NCI-H510A (cell line): ENCODE results near the gene DCDC2C.
"Not testable (repeated sequence)": the region's sequence is repeated elsewhere in the genome, so short reads cannot be mapped to it uniquely, and the experiment has no call there.

Experiments used
- DNase-seq: peaks from one replicate; lab custom pipeline; 2025; lab: John Stamatoyannopoulos, UW

The DCDC2C gene

GRCh38 chr2:3703236-3703756 lies at the start of gene DCDC2C:
DCDC2C (plus strand) TSS chr2:3703575; CDS start chr2:3703752, 177 bp downstream.
- DNase-seq = no peak

GRCh38 chr2:3654011-3654410 lies 49.4 kb upstream of the DCDC2C start:
- DNase-seq = no peak

GRCh38 chr2:3654531-3655225 lies 48.7 kb upstream of the DCDC2C start:
- no peak for DNase-seq

DNA sequence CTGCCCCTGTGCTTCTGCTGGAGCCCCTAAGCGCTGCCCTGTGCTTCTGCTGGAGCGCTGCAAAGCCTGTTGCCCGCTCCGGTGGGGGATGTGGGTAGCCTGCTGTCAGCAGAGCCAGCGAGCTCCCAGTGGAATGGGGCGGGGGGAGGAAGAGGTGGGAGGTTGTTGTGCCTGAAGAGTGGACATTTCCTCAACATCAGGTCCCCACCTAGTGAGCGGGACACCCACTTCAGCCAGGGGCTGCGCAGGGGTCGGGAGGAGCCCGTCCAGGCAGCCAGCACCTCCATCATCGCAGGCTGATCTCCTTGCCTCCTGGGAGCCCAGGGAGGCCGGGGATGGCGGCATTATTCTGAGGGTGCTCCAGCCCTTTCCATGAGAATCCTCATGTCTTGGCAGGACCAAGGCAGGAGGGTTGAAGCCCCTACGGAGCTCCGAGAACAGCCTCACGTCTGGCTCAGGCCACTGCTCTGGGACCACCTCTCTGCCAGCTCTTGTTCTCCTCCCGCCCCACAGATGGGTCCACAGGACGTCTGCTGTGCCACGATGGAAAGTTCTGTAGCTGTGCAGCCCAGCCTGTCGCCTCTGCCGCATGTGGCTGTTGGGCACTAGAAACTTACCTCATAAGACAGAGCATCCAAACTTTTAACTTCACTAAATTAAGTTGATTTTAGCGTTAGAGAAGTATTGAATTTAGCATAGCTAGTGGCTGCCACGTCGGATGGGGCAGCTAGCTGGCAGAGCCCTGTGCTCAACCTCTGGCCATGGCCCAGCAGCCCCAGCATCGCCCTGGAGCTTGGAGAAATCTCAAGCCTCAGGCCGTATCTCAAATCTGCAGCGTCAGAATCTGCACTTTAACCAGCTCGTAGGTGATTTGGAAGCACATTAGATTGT lies 47.3 kb upstream of the DCDC2C start:
- no peak for DNase-seq

GRCh38 chr2:3656762-3657721 lies 46.3 kb upstream of the DCDC2C start:
- peak; percentile 90 for DNase-seq

GRCh38 chr2:3657881-3658280 lies 45.5 kb upstream of the DCDC2C start, which contains the start of gene ALLC:
ALLC (plus strand) TSS chr2:3658200; CDS start chr2:3671158, 12,958 bp downstream.
- no peak for DNase-seq

- DNase-seq = peak; percentile 32
These were observed 43.6 kb upstream of the DCDC2C start for GRCh38 chr2:3659447-3660432.

DNA sequence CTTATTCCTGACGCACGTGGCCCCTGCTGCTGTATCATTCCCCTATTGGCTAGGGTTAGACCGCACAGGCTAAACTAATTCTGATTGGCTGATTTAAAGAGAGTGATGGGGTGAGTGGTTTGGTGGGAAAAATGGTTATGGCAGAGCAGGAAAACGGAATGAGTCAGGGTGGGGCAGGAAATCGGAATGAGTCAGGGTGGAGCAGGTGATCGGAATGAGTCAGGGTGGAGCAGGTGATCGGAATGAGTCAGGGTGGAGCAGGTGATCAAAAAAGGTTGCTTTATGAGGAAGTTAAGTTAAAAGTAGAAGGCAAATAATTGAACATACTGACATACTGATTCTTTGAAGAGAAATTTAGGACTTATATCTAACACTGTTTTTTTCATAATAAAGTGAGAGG lies 42.7 kb upstream of the DCDC2C start:
- not testable (repeated sequence) for DNase-seq

DNA sequence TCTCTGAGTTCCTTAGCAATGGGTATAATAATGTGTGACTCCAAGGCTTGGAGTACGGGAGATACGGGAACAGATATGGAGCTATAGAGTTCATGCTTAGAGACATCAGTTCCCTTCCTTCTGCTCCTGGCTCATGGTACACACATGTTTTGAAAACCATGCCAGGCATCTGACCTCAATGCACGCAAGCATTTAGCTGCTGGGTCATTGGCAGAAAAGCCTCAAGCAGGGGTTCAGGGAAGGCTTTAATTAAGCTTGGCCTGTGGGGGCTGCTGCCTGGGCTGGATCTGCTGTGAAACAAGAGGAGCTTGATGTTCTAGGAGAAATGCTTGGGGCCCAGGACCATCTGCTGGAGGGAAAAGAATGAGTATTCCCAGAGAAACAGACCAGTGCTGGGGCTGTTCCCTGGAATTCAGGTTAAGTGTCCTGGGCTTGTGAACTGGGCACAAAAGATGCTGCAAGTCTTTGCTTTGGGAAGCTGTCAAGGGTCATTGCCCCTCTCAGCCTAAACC lies 42.2 kb upstream of the DCDC2C start:
- DNase-seq = no peak

- no peak for DNase-seq
These were observed 41.1 kb upstream of the DCDC2C start for GRCh38 chr2:3662239-3662638.

DNA sequence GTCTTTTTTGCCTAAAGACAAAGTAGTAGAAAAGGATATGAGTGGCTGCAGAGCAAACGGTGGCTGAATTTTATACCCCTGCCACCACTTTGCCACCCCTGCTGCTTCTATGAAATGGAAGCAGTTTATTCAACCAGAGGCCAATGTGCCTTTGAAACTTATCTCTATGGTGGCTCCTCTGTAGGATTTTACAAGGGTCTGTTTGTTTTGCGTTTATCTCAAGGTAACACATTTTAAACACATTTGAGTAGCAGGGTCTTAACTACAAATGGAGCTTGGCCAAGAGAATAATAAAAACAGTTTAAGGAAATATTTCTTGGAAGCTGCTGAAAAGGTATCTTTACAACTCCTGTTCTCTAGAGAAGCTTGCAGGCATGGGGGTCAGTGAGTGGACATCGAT lies 39.3 kb upstream of the DCDC2C start:
- no peak for DNase-seq

DNA sequence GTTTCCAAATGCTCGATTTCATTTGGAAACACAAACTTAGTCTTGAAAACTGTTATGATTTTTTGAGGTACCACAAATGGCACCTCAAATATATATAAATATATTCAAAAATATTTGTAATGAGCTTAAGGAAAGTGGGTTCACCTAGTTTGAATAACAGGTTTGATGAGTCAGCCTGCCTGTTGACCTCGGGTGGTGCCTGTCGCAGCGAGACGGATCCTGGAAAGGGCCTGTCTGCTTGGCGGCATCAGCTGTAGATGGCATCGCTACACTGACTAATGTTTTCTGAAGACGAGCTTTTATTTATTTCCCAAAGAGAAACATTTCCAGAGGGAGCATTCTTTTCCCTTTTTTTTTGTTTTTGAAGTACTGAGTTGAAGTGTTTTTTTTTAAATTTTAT lies 38.5 kb upstream of the DCDC2C start:
- no peak for DNase-seq

GRCh38 chr2:3665886-3666612 lies 37.3 kb upstream of the DCDC2C start:
- no peak for DNase-seq

DNA sequence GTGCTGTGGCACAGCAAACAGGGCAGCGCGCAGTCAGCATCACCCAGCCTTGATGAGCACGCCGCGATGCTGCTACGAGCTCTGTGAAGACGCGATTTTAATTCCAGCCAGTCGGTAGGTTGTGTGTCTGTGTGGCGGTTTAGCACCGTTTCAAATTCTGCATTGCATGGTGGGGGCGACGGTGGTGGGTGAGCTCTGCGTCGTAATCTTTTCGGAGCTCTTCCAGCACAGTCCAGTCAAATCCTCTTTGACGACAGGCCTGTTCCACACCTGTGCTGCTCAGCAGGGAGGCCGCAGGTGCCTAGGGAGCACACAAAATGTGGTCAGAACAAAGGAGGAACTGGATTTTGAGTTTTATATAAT lies 36.8 kb upstream of the DCDC2C start:
- no peak for DNase-seq

DNA sequence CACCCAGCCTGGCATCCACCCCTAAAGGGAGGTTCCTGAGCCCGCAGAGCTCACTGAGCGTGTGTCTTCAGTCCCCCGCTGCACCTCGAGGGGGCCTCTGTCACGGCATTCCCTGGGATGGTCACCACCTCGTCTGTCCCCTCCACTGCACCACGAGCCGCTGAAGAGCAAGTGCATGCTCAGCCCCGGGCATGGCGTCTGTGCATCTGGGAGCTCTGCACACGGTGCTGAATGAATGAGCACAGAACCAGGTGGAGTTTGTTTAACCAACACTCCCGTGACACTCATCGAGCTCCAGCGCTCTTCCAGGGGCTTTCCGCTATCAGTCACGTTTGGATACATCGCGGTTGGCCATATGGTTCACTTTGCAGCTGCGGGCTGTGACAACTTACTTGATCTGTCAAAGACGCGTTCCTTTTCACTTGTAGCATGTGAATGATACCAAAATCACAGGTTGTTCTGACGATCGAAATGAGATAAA lies 36.2 kb upstream of the DCDC2C start:
- DNase-seq = peak; percentile 86

- no peak for DNase-seq
These were observed 33.7 kb upstream of the DCDC2C start for GRCh38 chr2:3669656-3670055.

GRCh38 chr2:3670376-3670775 lies 33.0 kb upstream of the DCDC2C start:
- DNase-seq = no peak

- DNase-seq = no peak
These were observed 32.4 kb upstream of the DCDC2C start for GRCh38 chr2:3670941-3671340.

GRCh38 chr2:3672861-3673678 lies 30.3 kb upstream of the DCDC2C start:
- no peak for DNase-seq
